Right lobe of liver (tissue), 4 donors: Measurements from ENCODE around the gene VAPB.

Source experiments
- POLR2A ChIP-seq: fragments of 450-650 bp; IDR thresholded peaks from one replicate; pipeline ENCODE4 v1.6.1; 2017; ENCODE audit warnings: antibody characterized with exemption, mild to moderate bottlenecking
- TF ChIP-seq, protein P1 (sequence below), 4 donors: fragments of 200-600 bp in 3 of 4; fragments of 450-650 bp in 1 of 4; IDR thresholded peaks; one replicate each; pipeline versions ENCODE4 v1.5.1 to v1.8.0; 2016 to 2022; ENCODE audit warnings: antibody characterized with exemption in 4 of 4, mild to moderate bottlenecking in 2 of 4
- donor health status: DM: no; HTN: no; CAD: no.
- donor health status: DM: no; HTN: no; CAD: no.
- donor health status: DM: no; HTN: yes; CAD: no.

DNA sequence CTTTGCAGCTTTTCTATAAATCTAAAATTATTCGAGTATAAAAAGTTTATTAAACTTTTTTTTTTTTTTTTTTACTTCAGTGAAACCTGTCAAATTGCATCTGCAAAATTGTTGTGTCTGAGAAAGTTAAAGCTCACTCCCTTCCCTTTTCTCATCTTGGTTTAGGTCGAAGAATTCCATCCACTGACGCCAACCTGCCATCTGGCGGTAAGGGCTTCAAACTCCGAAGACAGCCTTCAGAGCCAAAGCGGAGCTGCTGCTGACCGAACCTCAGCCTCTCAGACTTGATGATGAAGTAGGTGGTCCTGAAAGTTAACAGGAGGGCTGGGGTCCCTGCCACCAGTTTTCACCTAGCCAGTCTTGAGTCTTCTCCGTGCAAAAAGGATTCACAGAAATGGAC is 29.6 kb upstream of the VAPB start:
- TF ChIP-seq, protein P1, sequence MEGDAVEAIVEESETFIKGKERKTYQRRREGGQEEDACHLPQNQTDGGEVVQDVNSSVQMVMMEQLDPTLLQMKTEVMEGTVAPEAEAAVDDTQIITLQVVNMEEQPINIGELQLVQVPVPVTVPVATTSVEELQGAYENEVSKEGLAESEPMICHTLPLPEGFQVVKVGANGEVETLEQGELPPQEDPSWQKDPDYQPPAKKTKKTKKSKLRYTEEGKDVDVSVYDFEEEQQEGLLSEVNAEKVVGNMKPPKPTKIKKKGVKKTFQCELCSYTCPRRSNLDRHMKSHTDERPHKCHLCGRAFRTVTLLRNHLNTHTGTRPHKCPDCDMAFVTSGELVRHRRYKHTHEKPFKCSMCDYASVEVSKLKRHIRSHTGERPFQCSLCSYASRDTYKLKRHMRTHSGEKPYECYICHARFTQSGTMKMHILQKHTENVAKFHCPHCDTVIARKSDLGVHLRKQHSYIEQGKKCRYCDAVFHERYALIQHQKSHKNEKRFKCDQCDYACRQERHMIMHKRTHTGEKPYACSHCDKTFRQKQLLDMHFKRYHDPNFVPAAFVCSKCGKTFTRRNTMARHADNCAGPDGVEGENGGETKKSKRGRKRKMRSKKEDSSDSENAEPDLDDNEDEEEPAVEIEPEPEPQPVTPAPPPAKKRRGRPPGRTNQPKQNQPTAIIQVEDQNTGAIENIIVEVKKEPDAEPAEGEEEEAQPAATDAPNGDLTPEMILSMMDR (IDR thresholded peaks at IDR 0.05): no peak
- no peak for TF ChIP-seq POLR2A
